ENCODE data around the gene GPC5. TPM values are rescaled to one million over a fixed set of nuclear protein-coding genes. Genes with fewer than 3 reads are reported as not detected.

The GPC5 gene
- total RNA-seq, 1 experiment from 2014 or later = 0.21 TPM

- TF ChIP-seq CTCF (conservative IDR thresholded peaks at IDR 0.05; ENCODE audit: low read depth, low read length) = no peak
- no peaks in the 10 kb centered on the region for H3K9me3 ChIP-seq (ENCODE audit: low read depth, low read length, poor library complexity, severe bottlenecking)
- no peaks in the 10 kb centered on the region for H3K36me3 ChIP-seq (ENCODE audit: insufficient read depth, low read length, poor library complexity, severe bottlenecking)
- BruUV-seq (replicated peaks) = no TSS peak
- ChIA-PET CTCF (no interaction called here), POLR2A (ENCODE audit: low non-redundant PET) (no interaction called here)
- H3K4me1 ChIP-seq (ENCODE audit: insufficient read depth, low read length, poor library complexity, severe bottlenecking) = no peaks in the 10 kb centered on the region
- intact Hi-C loops (cut with micrococcal nuclease; ENCODE audit: unreplicated experiment) = no loop called here
- DNase-seq (ENCODE audit: low spot score) = no peak
- H3K4me3 ChIP-seq (ENCODE audit: low read depth, low read length, poor library complexity, severe bottlenecking) = no peak overlapping the region
- H3K27me3 ChIP-seq (replicated peaks; ENCODE audit: insufficient read depth, low read depth, low read length, poor library complexity) = no peaks in the 10 kb centered on the region
- no peak overlapping the region for H3K27ac ChIP-seq (ENCODE audit: low read depth, low read length, poor library complexity, severe bottlenecking)
These were observed 111.6 kb downstream of the GPC5 start for GRCh38 chr13:91510058-91510457.

- no peaks in the 10 kb centered on the region for H3K4me1 ChIP-seq (ENCODE audit: insufficient read depth, low read length, poor library complexity, severe bottlenecking)
- ChIA-PET CTCF (no interaction called here), POLR2A (ENCODE audit: low non-redundant PET) (no interaction called here)
- no TSS peak for BruUV-seq (replicated peaks)
- intact Hi-C loops (cut with micrococcal nuclease; ENCODE audit: unreplicated experiment) = no loop called here
- no peak for DNase-seq (ENCODE audit: low spot score)
- no peaks in the 10 kb centered on the region for H3K27me3 ChIP-seq (replicated peaks; ENCODE audit: insufficient read depth, low read depth, low read length, poor library complexity)
- TF ChIP-seq CTCF (conservative IDR thresholded peaks at IDR 0.05; ENCODE audit: low read depth, low read length) = no peak
- TF ChIP-seq EZH2 (IDR thresholded peaks at IDR 0.05; ENCODE audit: borderline replicate concordance, low read depth, low read length, poor library complexity, severe bottlenecking) = no peak
- no peaks in the 10 kb centered on the region for H3K36me3 ChIP-seq (ENCODE audit: insufficient read depth, low read length, poor library complexity, severe bottlenecking)
- H3K9me3 ChIP-seq (ENCODE audit: low read depth, low read length, poor library complexity, severe bottlenecking) = no peaks in the 10 kb centered on the region
- no peak overlapping the region for H3K4me3 ChIP-seq (ENCODE audit: low read depth, low read length, poor library complexity, severe bottlenecking)
- H3K27ac ChIP-seq (ENCODE audit: low read depth, low read length, poor library complexity, severe bottlenecking) = no peak overlapping the region
These were observed 115.4 kb downstream of the GPC5 start for GRCh38 chr13:91513790-91514189.

GRCh38 chr13:91516799-91517198, 118.4 kb downstream of the GPC5 start:
- no peaks in the 10 kb centered on the region for H3K27me3 ChIP-seq (replicated peaks; ENCODE audit: insufficient read depth, low read depth, low read length, poor library complexity)
- H3K36me3 ChIP-seq (ENCODE audit: insufficient read depth, low read length, poor library complexity, severe bottlenecking) = no peaks in the 10 kb centered on the region
- H3K4me1 ChIP-seq (ENCODE audit: insufficient read depth, low read length, poor library complexity, severe bottlenecking) = no peaks in the 10 kb centered on the region
- ChIA-PET POLR2A (ENCODE audit: low non-redundant PET) (no interaction called here), CTCF (no interaction called here)
- no TSS peak for BruUV-seq (replicated peaks)
- no peak overlapping the region for H3K27ac ChIP-seq (ENCODE audit: low read depth, low read length, poor library complexity, severe bottlenecking)
- no peak overlapping the region for H3K4me3 ChIP-seq (ENCODE audit: low read depth, low read length, poor library complexity, severe bottlenecking)
- no peak for DNase-seq (ENCODE audit: low spot score)
- intact Hi-C loops (cut with micrococcal nuclease; ENCODE audit: unreplicated experiment) = no loop called here
- TF ChIP-seq CTCF (conservative IDR thresholded peaks at IDR 0.05; ENCODE audit: low read depth, low read length) (no peak), EZH2 (IDR thresholded peaks at IDR 0.05; ENCODE audit: borderline replicate concordance, low read depth, low read length, poor library complexity, severe bottlenecking) (no peak)
- no peaks in the 10 kb centered on the region for H3K9me3 ChIP-seq (ENCODE audit: low read depth, low read length, poor library complexity, severe bottlenecking)

Data from A673 (cell line).